ENCODE data around the gene SOS1. TPM values are rescaled to one million over a fixed set of nuclear protein-coding genes. Genes with fewer than 3 reads are reported as not detected.
"Not testable (repeated sequence)": the region's sequence is repeated elsewhere in the genome, so short reads cannot be mapped to it uniquely, and the experiment has no call there.

The SOS1 gene
- total and polyA plus RNA-seq, 2 of the 13 experiments (the other 11 are each of a cell fraction or from before 2014, with no cell fraction given), result 20.8 to 60.4 TPM

DNA sequence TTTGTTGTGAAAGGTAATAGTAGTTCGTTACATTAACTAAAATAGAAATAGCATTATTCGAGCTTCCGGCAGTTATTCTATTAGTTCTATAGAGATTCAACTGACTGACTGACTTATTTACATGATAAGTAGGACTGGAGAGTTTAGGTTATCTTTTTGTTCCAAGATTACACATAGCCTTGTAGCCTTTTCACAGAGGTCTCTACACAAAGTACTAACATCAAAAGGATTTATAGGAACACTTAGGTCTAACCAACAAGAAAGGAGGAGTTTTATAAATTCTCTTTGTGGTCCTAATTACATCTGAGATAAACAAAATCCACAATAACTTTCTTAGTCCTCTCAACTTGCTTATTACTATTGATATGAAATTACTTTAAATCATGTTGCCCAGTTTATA lies 62.8 kb downstream of the SOS1 start (continued):
- TF ChIP-seq, protein P1, sequence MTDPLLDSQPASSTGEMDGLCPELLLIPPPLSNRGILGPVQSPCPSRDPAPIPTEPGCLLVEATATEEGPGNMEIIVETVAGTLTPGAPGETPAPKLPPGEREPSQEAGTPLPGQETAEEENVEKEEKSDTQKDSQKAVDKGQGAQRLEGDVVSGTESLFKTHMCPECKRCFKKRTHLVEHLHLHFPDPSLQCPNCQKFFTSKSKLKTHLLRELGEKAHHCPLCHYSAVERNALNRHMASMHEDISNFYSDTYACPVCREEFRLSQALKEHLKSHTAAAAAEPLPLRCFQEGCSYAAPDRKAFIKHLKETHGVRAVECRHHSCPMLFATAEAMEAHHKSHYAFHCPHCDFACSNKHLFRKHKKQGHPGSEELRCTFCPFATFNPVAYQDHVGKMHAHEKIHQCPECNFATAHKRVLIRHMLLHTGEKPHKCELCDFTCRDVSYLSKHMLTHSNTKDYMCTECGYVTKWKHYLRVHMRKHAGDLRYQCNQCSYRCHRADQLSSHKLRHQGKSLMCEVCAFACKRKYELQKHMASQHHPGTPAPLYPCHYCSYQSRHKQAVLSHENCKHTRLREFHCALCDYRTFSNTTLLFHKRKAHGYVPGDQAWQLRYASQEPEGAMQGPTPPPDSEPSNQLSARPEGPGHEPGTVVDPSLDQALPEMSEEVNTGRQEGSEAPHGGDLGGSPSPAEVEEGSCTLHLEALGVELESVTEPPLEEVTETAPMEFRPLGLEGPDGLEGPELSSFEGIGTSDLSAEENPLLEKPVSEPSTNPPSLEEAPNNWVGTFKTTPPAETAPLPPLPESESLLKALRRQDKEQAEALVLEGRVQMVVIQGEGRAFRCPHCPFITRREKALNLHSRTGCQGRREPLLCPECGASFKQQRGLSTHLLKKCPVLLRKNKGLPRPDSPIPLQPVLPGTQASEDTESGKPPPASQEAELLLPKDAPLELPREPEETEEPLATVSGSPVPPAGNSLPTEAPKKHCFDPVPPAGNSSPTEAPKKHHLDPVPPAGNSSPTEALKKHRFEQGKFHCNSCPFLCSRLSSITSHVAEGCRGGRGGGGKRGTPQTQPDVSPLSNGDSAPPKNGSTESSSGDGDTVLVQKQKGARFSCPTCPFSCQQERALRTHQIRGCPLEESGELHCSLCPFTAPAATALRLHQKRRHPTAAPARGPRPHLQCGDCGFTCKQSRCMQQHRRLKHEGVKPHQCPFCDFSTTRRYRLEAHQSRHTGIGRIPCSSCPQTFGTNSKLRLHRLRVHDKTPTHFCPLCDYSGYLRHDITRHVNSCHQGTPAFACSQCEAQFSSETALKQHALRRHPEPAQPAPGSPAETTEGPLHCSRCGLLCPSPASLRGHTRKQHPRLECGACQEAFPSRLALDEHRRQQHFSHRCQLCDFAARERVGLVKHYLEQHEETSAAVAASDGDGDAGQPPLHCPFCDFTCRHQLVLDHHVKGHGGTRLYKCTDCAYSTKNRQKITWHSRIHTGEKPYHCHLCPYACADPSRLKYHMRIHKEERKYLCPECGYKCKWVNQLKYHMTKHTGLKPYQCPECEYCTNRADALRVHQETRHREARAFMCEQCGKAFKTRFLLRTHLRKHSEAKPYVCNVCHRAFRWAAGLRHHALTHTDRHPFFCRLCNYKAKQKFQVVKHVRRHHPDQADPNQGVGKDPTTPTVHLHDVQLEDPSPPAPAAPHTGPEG (CRISPR knock-in tag; IDR thresholded peaks at IDR 0.05), result no peak
- TF ChIP-seq JDP2 (CRISPR knock-in tag; IDR thresholded peaks at IDR 0.05; ENCODE audit: borderline replicate concordance) (no peak), HNRNPK (IDR thresholded peaks at IDR 0.05; ENCODE audit: low read depth, low read length, poor library complexity, severe bottlenecking) (no peak), UBTF (CRISPR knock-in tag; IDR thresholded peaks at IDR 0.05) (no peak), ZNF274 (CRISPR knock-in tag; IDR thresholded peaks at IDR 0.05) (no peak), NFE2L2 (IDR thresholded peaks at IDR 0.05; ENCODE audit: low read length) (no peak), ISL2 (CRISPR knock-in tag; IDR thresholded peaks at IDR 0.05) (no peak)

DNA sequence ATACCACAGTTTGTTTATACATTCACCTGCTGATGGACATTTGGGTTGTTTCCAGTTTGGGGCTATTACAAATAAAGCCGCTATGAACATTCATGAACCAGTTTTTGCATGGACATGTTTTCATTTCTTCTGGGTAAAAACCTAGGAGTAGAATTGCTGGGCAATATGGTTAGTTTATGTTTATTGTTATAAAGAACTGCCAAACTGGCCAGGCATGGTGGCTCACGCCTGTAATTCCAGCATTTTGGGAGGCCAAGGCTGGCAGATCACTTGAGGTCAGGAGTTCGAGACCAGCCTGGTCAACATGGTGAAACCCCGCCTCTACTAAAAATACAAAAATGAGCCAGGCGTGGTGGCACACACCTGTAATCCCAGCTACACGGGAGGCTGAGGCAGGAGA lies 68.2 kb downstream of the SOS1 start:
- BruUV-seq (replicated peaks); CTCF ChIA-PET (ENCODE audit: low intra/inter-chr PET ratio, low total read pairs); H3K9ac ChIP-seq (ENCODE audit: insufficient read depth, low read depth, low read length); intact Hi-C loops (cut with micrococcal nuclease; ENCODE audit: unreplicated experiment); H3K27me3 ChIP-seq (ENCODE audit: control insufficient read depth in 1 of 2, insufficient read depth in 2 of 2, low read length in 2 of 2); H2AFZ ChIP-seq (ENCODE audit: low read length); H3K4me2 ChIP-seq (ENCODE audit: low read depth, low read length); H3K79me2 ChIP-seq (ENCODE audit: insufficient read depth, low read length); H3K27ac ChIP-seq (ENCODE audit: extremely low read length, insufficient read depth, low read length); ATAC-seq; POLR2A ChIA-PET; H3K4me1 ChIP-seq (ENCODE audit: insufficient read depth, low read length); H3K4me3 ChIP-seq (replicated peaks in 1 of 3; ENCODE audit: insufficient read depth in 1 of 3, low read depth in 2 of 3, low read length in 3 of 3); H4K20me1 ChIP-seq (ENCODE audit: insufficient read depth, low read length); FAIRE-seq; H3K9me3 ChIP-seq (ENCODE audit: low read length); DNase-seq (ENCODE audit: low spot score): not testable (repeated sequence)
- in situ Hi-C loops (cut with HindIII; ENCODE audit: extremely low pct_ligation_motif_present, low pct_unique_long_range_greater_than_20kb), result loop anchor here (10.0 kb wide), 1 partner anchor 108 kb away; no protein-coding TSS in a partner anchor
- H3K36me3 ChIP-seq (replicated peaks in 1 of 2; ENCODE audit: control insufficient read depth in 1 of 2, insufficient read depth in 2 of 2, low read length in 2 of 2), result peaks cover 5 to 58% of the 10 kb centered on the region in 2 experiments
- 98% methylated on average over 6 of the region's 6 CpGs for WGBS (ENCODE audit: low lambda C conversion rate)

Data from HepG2 (cell line).